HG03558 (cell line): ENCODE results near the gene PDE6A.

Experiments used
- ATAC-seq: cut with Tn5 transposase; IDR thresholded peaks from one replicate; pipeline ENCODE4 v1.9.1; 2021; ENCODE audit warnings: moderate number of reproducible peaks; ENCODE audit not compliant: unreplicated experiment; ENCODE audit errors: extremely low read depth

Gene PDE6A

DNA sequence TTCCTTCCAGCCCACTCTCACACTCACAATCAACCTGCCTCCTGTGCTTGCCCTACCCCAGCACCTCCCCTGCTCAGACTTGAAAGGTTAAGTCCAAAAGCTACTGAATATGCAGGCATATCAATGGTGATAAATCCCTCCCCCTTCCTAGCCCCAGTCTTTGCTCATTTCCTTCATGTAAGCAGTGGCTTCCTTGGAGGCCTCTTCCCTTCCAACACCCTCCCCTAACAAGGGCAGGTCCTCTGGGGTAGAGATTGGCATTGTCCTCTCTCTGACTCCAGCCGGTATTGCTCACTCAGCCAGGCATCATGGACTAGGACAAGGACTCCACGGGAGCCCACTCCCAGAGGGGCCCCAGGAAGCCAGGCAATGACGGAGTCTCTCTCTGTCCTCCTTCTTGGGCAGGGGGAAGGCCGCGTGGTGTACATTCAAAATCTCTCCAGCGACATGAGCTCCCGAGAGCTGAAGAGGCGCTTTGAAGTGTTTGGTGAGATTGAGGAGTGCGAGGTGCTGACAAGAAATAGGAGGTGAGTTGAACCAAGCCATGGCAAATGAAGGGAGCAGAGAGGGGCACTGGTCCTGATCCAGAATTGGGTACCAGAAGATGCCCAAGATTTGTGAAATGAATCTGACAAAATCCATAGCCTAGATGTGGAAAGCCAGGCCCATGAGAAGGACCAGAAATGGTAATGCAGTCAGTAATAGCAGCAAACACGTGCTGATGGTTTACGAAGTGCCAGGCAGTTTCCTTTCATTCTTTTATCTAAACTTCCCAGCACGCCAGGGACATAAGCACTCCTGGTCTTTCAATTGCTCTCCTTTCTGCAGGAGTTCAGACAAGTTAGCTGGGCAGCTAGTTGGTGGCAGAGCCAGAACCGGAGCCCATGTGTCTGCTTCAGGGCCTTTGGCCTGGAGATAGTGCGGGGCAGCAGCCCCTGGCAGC, 102.5 kb downstream of the PDE6A start:
- no peak for ATAC-seq

DNA sequence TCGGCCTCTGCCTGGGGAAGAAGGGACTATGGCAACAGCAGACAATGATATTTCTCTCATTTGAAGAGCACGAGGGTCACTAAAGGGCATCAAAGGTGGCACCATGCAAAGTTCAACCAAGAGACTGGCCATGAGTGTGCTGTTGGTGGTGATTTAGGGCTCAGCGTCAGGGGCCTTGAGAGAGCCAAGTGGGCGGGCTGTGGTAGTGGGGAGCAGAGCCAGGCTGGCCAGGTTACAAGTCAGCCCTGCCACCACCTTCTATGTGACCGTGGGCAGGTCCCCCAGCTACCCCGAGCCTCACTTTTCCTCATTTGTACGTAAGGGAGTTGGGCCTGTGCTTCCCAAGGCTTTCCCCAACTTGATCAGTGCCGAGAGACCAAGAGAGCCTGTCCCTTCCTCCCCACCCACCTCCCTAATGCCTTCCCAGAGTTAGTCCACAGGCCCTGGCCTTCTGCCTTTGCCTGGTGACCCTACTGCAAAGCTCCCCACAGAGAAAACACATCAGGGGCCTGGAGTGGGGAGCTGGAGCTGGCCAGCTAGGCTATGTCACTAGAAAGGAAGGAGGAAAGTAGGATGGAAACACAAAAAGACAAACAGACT, 104.3 kb downstream of the PDE6A start:
- ATAC-seq = no peak

DNA sequence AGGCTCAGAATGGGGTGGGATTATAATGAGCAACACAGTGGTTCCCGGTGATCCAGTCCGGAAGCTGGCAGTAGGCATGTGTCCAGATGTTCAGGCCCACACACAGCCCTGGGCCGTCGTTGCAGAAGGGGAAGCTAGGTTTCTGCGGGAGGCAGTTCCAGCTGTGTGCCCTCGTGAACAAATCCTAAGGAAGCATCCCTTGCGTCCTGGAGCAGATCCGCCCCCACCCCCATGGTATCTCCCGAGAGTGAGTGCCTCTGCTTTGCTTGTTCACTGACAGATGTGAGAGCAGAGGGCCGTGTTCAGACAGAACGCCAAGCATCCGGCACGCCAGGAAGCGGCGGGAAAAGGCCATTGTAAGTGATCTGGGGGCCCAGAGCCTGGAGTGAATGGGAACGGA, 104.8 kb downstream of the PDE6A start:
- ATAC-seq = no peak

DNA sequence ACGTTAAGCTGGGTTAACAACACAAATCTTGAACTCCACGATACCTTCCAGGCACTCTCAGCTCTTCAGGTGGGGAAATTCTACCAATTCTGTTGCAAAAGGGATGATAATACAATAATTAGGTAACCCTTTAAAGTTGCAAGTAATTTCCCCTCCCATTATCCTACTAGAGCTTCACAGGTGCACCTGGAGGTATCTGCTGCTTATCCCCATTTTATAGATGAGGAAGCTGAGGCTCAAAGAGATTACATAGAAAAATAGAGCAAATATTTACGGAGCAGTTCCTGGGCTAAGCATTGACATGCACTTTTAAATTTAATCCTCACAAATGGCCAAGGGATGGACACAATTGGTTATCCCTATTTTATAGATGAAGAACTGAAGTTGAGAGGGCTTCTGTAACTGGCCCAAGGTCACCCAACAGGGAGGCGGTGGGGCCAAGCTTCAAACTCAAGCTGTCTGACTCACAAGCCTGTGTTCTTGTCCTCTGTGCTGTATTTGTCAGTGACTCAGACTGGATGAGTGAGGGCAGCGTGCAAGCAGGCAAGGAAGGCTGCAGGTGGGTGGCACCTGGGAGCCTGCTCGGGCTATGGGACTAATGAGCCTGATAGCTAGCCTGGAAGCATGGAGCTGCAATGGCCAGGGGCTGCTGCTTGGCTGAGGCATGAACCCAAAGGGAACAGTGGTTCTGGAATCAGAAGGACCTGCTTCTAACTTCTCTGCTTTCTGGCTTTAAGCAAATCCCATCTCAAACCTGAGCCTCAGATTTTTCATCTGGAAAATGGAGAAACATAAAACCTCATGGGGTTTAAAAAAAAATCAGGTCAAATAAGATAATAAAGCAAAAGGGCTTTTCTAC, 105.5 kb downstream of the PDE6A start:
- no peak for ATAC-seq

DNA sequence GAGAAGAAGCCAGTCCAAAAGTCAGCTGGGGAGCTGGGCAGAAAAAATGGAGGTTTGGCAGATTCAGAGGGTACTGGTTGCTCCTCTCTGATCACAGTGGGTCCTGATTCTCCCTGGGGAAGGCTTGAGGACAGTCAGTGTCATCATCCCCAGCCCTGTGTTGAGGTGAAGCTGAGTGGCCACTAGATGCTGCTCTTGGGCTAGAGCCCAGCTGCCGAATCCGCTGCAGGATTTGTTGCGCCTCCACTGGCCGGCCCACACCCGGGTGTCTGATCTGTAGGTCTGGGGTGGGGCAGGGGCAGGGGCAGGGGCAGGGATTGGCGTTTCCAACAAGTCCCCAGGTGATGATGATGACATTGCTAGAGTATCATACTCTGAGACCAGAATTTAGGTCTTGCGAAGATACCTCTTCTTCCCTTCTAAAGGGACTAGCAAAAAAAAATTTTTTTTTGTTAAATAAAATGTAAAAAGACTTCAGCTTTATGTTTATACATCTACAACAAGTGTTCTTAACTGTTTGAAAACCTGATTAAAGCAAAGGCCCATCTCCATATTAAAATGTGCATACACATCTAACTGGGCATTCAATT, 106.8 kb downstream of the PDE6A start:
- no peak for ATAC-seq

DNA sequence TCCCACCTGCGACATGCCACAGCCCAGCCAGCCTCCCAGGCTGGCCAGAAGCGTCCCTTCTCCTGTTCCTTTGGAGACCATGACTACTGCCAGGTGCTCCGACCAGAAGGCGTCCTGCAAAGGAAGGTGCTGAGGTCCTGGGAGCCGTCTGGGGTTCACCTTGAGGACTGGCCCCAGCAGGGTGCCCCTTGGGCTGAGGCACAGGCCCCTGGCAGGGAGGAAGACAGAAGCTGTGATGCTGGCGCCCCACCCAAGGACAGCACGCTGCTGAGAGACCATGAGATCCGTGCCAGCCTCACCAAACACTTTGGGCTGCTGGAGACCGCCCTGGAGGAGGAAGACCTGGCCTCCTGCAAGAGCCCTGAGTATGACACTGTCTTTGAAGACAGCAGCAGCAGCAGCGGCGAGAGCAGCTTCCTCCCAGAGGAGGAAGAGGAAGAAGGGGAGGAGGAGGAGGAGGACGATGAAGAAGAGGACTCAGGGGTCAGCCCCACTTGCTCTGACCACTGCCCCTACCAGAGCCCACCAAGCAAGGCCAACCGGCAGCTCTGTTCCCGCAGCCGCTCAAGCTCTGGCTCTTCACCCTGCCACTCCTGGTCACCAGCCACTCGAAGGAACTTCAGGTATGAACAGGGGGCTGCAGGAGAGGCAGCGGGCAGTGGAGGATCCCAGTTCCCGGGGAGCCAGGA, 108.0 kb downstream of the PDE6A start:
- no peak for ATAC-seq

DNA sequence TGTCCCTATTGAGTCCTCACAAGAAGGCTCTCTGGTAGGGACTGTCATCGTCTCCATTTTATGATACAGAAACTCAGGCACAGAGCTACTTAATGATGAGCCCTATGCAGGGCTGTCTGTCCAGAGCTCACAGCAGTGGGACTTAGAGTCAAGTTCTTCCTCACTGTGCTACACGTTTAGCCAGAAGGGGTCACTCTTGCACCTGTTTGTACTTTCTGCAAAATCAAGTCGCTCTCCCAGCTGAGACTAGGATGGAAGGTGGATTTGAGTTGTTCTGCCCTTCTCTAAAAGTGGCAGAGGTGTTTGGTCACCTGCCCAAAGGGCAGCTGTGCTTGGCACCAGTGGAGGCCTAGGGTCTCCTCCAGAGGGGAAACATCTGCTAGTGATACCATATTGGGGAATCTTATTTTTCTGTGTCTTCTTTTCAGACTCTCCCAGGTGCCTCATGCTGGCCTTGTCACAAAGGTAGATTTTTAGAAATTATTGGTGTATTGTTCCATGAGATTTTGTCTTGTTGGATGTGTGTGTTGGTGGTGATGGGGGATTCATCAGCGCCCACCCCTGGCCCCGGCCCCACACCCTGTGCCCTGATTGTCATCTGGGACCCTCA, 110.2 kb downstream of the PDE6A start:
- no peak for ATAC-seq

DNA sequence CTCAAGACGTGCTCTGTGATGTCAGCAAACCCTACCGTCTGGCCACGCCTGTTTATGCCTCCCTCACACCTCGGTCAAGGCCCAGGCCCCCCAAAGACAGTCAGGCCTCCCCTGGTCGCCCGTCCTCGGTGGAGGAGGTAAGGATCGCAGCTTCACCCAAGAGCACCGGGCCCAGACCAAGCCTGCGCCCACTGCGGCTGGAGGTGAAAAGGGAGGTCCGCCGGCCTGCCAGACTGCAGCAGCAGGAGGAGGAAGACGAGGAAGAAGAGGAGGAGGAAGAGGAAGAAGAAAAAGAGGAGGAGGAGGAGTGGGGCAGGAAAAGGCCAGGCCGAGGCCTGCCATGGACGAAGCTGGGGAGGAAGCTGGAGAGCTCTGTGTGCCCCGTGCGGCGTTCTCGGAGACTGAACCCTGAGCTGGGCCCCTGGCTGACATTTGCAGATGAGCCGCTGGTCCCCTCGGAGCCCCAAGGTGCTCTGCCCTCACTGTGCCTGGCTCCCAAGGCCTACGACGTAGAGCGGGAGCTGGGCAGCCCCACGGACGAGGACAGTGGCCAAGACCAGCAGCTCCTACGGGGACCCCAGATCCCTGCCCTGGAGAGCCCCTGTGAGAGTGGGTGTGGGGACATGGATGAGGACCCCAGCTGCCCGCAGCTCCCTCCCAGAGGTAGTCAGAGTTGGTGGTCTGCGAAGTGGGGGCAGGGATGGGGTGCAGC, 111.3 kb downstream of the PDE6A start:
- no peak for ATAC-seq

DNA sequence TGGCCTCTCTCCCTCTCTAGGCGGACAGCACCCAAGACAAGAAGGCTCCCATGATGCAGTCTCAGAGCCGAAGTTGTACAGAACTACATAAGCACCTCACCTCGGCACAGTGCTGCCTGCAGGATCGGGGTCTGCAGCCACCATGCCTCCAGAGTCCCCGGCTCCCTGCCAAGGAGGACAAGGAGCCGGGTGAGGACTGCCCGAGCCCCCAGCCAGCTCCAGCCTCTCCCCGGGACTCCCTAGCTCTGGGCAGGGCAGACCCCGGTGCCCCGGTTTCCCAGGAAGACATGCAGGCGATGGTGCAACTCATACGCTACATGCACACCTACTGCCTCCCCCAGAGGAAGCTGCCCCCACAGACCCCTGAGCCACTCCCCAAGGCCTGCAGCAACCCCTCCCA, 112.0 kb downstream of the PDE6A start:
- no peak for ATAC-seq

DNA sequence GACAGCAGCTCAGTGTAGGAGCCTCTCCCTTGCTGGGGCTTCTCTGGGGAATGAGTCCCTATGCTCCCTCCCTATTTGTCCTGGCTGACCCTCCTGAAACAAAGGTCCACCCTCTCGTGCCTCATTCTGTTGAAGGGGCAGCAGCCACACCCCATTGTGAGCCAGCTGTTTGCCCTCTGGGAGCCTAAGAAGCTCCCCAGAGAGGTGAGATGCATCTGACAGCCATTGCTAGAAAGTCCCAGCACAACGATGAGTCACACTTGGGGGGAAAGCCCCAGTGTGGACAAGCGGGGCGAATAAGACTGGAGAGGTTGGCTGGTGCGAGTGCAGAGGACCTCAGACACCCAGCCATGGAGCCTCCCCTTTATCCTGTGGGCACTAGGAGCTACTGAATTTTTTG, 113.1 kb downstream of the PDE6A start:
- peak; percentile 79 for ATAC-seq

DNA sequence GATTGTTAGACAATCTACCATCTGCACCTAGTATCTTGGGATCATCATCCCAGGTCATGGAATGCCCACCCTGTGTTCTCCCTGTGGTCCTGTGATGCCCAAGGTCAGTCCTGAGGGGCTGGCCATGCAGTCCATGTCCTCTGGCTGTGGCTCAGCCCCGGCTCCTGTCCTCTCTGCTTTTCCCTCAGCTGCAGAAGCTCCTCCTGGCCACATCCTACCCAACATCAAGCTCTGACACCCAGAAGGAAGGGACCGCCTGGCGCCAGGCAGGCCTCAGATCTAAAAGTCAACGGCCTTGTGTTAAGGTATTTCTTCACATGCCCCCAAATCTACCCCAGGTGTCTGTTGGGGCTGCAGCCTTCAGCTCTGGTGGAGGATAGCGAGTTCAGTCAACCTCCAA, 114.0 kb downstream of the PDE6A start:
- ATAC-seq = no peak

DNA sequence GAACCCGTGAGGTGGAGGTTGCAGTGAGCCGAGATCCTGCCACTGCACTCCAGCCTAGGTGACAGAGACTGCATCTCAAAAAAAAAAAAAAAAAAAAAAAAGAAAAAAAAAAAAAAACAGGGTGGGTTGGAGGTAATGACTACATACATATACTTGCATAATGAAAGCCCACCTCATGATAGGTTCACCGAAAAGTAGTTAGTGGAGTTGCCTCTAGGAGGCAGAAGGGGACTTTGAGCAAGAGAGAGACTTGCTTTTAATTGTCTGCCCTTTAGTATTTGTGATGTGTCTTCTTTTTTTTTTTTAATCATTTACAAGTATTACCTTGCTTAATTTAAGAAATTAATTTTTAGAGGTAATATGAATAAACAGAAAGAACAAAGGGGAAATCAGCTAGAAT, 114.6 kb downstream of the PDE6A start:
- no peak for ATAC-seq

DNA sequence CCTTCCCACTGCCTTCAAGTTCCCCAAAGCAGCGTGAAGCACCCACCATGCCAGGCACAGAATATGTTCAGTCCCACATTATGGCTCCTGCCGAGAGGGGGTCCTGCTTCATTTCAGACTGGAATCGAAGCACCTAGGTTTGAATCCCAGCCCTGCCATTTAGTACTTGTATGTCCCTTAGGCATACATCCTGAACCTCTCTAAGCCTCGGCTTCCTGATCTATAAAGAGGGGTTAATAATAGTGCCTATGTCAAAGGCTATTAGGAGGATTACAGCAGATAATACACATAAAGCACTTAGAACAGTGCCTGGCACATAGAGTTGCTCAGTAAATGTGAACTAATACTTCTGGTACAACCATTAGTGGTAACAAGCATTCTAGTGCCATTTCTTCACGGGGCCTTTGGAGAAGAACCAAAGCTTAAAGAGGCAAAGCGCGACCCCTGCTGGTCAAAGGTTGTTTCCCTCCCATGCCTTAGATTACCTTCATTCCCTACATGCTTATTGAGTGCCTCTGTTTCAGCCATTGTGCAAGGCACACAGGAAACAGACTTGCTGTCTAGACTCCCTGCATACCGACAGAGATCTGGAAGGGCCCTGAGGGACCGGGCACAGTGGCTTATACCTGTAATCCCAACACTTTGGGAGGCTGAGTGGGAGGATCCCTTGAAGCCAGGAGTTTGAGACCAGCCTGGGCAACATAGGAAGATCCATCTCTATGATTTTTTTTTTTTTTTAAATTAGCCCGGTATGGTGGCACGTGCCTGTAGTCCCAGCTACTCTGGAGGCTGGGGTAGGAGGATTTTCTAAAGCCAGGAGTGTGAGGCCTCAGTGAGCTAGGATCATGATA, 116.2 kb downstream of the PDE6A start:
- peak; percentile 43 for ATAC-seq

DNA sequence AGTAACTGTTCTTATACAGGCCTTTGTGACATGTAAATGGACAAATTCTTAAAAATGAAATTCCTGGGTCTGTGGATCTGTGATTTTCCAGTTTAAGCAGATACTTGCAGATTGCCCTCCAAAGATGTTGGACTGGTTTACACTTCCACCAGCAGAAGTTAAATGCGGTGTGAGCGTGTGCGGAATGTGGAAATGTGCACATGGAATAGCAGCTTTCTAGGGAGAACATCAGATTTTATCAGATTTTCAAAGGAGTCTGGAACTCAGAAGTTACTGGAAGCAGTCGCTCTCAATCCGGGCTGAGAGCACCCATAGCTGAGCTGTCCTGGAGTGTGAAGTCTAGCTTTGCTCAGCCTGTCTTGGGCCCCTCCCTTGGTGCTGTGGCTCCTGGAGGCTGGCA, 117.0 kb downstream of the PDE6A start:
- no peak for ATAC-seq

DNA sequence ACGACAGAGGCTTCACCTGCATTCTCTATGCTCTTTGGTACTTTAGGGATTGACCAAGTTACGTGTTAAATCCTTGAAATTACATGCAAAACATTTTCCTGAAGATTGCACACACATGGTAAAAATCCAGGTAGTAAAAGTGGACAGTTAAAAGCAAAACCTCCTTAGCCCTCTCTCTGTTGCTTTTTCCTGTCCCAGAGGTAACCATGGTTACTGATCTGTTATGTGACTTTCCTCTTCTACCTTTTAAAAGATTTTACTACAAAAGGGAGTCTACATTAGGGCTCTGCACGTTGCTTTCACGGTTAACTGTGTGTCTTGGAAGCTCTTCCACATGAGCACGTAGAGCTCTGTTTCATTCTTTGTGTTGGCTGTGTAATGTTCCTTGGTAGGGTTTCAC, 117.5 kb downstream of the PDE6A start:
- no peak for ATAC-seq

DNA sequence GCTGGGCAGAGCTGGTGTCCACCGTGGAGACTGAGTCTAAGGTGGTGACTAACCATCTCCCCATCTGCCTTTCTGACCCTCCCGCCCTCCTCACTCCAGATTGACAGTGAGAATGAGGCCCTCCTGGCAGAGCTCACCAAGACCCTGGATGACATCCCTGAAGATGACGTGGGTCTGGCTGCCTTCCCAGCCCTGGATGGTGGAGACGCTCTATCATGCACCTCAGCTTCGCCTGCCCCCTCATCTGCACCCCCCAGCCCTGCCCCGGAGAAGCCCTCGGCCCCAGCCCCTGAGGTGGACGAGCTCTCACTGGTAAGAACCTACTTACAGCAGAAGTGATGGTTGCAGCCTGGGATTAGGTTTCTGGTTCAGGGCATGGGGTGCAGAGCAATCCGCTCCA, 118.0 kb downstream of the PDE6A start:
- no peak for ATAC-seq

DNA sequence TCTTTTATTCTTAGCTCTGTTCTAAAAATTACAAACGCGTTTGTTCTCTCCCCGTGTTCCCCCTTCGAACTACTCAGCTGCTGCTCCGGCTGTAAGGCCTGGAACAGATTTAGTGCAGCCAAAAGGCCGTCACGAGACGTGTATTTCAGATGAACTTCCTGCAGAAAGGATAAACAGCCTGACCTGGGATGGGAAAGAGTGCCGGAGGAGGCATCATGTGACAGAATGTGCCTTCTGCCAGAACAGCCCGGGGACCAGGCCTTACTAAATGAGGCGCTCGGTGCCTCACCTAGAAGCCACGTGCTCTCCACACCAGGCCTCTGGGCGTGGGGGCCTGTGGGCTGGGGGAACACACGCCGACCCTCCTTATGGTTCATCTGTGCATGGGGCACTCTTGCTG, 119.7 kb downstream of the PDE6A start:
- ATAC-seq = no peak

DNA sequence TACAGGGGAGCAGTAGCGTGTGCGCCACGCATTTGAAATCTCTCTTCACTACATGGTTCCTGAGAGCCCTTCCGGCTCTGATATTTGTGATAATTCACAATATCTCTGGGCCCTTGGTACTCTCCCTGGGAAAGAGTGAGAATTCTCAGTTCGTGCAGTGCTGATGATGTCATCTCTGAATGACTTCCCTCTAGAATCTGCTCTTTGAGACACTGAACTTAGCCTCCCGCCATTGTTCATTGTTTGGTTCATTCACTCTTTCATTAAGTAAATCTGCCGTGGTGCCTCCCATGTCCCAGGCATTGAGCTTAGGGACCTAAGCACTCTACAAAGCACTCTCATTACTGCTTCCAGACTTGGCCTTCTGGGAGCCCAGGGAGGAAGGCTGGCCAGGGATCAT, 120.5 kb downstream of the PDE6A start:
- ATAC-seq = no peak
